Uterus (tissue), 2 donors: ENCODE data around the gene ATP11A.

Experiments
- POLR2A ChIP-seq, 2 donors: fragments of 450-650 bp; IDR thresholded peaks; one replicate each; pipeline ENCODE4 v1.6.1; 2016; ENCODE audit warnings: antibody characterized with exemption in 2 of 2, mild to moderate bottlenecking in 1 of 2, moderate library complexity in 1 of 2
- TF ChIP-seq, protein P1 (sequence below), 4 experiments: fragments of 200-600 bp in 2 of 4; fragments of 450-650 bp in 2 of 4; sonication (generic) in 2 of 4; IDR thresholded peaks; one replicate each; pipeline ENCODE4 v1.5.1; 2016 to 2019; ENCODE audit warnings: antibody characterized with exemption in 4 of 4, mild to moderate bottlenecking in 2 of 4, moderate library complexity in 1 of 4

DNA sequence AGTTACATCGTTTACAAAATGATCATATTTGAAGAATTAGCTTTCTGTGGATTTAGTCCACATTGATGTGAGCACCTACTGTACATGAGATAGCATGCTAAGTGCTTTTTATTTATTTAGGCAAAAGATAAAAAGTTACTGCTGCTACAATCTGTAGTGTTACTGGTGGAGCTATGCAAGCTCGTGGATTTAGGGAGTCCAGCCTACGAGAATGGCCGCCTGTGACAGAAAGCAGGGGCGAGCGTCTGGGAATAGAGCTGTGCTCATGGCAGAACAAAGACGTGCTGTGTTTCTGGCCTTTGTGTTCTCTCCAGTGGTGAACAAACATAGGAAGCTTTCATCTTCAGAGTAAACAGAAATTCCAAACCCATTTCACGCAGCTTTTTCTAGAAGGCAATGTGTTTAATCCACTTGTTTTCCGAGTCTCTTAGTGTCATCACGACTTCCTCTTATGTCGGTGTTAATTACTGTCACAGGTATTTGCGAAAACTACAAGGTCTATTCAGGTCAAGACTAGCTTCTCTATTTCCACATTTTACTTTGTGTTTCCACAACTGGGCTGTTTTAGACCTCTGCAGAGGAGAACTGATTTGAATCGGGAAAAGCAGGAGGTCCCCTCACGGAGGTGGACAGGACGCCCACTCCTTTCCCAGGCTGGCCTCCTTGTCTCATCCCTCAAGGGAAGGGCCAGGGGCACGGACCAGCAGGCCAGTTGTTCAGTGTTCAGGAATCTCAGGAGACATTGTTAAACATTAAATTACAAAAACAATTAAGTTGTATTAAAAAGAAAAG lies 67.3 kb downstream of the ATP11A start:
- TF ChIP-seq, protein P1, sequence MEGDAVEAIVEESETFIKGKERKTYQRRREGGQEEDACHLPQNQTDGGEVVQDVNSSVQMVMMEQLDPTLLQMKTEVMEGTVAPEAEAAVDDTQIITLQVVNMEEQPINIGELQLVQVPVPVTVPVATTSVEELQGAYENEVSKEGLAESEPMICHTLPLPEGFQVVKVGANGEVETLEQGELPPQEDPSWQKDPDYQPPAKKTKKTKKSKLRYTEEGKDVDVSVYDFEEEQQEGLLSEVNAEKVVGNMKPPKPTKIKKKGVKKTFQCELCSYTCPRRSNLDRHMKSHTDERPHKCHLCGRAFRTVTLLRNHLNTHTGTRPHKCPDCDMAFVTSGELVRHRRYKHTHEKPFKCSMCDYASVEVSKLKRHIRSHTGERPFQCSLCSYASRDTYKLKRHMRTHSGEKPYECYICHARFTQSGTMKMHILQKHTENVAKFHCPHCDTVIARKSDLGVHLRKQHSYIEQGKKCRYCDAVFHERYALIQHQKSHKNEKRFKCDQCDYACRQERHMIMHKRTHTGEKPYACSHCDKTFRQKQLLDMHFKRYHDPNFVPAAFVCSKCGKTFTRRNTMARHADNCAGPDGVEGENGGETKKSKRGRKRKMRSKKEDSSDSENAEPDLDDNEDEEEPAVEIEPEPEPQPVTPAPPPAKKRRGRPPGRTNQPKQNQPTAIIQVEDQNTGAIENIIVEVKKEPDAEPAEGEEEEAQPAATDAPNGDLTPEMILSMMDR (IDR thresholded peaks at IDR 0.05): peak in 1 of 4 experiments; percentile 2
- no peak for TF ChIP-seq POLR2A (IDR thresholded peaks at IDR 0.05)
